Lung microvascular endothelial cell (primary cell): ENCODE results near the gene PYCARD. TPM values are rescaled to one million over a fixed set of nuclear protein-coding genes. Genes with fewer than 3 reads are reported as not detected.
A peak's percentile ranks its signal among the peaks of the same experiment; 100 is the strongest.
"Not testable (repeated sequence)": the region's sequence is repeated elsewhere in the genome, so short reads cannot be mapped to it uniquely, and the experiment has no call there.

Source experiments
- DNase-seq, 2 donors: peaks; one replicate each; pipeline versions ENCODE4 v3.0.0 to v3.0.0-alpha.2; 2010; ENCODE audit warnings: low read depth in 2 of 2
- total RNA-seq: library from RNA; depleted of rRNA; stranded (reverse); fragments of >200 nt; gene quantifications from 2 replicates; pipeline ENCODE4 v1.2.1, GENCODE V29; 2014

PYCARD gene
- total RNA-seq, 1 donor from 2014 or later = 48.8 TPM

- DNase-seq = peak; percentile 18 to 26
These were observed 13.0 kb upstream of the PYCARD start for GRCh38 chr16:31215287-31216162.

DNA sequence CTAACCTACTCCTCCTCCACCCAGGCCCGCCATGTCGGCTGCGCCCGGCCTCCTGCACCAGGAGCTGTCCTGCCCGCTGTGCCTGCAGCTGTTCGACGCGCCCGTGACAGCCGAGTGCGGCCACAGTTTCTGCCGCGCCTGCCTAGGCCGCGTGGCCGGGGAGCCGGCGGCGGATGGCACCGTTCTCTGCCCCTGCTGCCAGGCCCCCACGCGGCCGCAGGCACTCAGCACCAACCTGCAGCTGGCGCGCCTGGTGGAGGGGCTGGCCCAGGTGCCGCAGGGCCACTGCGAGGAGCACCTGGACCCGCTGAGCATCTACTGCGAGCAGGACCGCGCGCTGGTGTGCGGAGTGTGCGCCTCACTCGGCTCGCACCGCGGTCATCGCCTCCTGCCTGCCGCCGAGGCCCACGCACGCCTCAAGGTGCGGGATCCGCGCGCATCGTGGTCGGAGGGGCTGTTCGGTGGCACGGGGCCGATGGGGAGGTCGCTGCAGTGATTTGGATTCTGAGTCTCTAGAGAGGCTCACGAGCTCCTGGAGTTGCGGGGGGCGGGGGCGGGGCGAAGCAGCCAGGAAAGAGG is 12.2 kb upstream of the PYCARD start:
- DNase-seq = no peak

DNA sequence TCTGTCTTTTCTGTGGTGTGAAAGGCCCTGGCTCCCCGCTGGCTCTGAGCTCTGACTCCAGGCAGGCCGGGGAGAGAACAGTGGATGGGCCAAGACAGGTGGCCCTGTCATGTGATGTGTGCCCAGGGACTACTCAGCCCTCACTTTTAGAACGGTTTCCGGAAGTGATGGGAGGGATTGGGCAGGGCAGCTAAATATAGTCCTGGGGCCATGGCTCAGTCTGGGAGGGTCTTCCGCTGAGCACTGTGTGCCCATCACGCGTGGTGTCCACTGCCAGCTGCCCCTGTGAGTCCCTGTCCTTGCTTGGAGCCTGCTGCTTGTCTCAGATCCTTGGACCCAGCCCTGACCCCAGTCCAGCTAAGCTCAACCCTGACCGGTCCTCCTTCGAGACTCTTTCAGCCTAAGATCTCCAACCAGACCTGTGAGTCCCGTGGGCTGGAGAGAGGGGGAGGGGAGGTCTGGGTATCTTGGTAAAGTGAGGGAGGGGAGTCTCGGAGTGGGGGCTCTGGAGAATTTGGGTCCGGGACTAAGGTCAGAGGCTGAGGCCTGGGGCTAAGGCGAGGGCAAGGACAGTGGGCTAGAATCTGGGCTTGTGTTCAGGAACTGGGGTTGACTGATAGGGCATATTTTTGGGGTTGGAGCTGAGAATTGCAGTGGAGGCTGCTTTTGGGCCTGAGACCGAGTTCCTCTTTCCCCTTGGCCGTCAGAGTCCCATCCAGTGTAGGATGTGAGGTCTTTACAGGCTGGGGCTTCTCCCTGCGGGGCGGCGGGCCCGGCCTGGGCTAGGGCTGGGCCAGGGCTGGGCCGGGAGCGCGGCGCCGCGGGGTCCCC is 11.5 kb upstream of the PYCARD start, which contains the start of gene TRIM72:
Gene TRIM72 (plus strand): TSS at position 243 of the 831 bp plus-strand sequence. CDS start 620 bp downstream, outside the sequence.
- no peak for DNase-seq

DNA sequence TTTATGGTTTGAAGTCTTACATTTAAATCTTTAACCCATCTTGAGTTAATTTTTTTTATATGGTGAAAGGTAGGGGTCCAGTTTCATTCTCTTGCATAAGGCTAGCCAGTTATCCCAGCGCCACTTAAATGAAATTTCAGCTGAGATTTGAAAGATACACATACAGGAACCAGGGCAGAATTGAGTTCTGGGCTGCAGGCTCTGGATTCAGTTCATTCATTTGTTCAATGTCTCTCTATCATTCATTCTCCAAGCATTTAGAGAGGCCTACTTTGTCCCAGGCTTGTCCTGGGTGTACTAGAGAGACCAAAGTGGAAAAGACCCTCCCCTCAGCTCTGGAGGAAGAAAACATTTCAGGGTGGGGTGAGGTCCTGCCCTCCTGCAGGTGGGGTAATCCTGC is 10.8 kb upstream of the PYCARD start:
- no peak for DNase-seq

DNA sequence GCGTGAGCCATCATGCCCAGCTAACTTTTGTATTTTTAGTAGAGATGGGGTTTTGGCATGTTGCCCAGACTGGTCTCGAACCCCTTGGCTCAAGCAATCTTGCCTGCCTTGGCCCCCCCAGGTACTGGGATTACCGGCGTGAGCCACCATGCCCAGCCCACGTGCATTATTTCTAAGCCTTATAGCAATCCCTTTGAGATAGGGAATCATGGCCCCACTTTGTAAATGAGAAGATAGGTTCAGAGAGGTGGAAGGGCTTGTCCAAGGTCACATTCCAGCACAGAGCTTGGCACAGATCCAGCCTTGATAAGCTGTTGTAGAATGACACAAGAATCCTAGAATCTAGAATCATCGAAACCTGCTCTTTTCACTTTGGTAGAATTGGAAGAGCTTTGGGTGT is 4.2 kb upstream of the PYCARD start:
- DNase-seq = no peak

- DNase-seq = no peak
These were observed 2.5 kb upstream of the PYCARD start for GRCh38 chr16:31204871-31205666.

GRCh38 chr16:31201582-31202413 is 762 bp downstream of the PYCARD start:
- DNase-seq = peak in 1 of 2 donors; percentile 8

- DNase-seq = peak in 1 of 2 donors; percentile 10
These were observed 1.6 kb downstream of the PYCARD start for GRCh38 chr16:31200821-31201568.

DNA sequence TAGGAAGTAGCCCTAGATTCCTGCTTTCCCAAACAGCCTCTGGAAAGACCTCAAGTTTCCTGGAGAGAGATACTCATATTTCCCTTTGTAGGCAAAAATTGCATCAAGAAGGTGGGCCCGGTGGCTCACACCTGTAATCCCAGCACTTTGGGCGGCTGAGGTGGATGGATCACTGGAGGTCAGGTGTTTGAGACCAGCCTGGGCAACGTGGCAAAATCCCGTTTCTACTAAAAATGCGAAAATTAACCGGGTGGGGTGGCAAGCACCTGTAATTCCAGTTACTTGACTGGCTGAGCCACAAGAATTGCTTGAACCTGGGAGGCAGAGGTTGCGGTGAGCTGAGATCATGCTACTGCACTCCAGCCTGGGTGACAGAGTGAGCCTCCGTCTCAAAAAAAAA is 2.4 kb downstream of the PYCARD start:
- DNase-seq = not testable (repeated sequence)

GRCh38 chr16:31199430-31200041 is 3.0 kb downstream of the PYCARD start:
- DNase-seq = no peak

DNA sequence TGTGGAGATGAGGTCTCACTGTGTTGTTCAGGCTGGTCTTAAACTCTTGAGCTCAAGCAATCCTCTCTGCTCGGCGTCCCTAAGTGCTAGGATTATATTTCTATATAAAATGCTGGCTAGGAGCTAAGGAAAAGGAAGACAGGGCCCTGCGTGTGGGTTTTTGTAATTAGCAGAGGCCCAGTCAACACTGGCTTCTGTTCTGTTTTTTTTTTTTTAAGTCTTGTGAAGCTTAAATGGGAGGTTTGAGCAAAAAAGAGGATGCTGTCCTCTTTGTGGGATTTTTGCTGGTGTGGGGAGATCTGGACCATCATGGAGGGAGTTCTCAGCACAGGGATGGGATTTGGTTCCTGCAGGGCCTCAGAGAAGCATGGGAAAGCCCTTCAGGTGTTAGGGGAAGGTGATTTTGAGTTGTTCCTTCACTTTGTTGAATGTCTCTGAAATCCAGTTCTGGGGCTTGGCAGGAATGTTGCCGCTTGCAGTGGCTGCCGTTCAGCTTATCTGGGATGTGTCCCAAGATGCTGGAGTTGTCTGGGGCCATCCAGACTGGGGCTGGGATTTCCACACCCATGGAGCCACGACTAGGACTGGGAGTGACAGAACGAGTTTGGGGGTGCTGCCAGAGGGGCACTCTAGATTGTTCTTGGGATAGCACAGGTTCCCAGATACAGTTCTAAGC is 4.2 kb downstream of the PYCARD start:
- DNase-seq = no peak

DNA sequence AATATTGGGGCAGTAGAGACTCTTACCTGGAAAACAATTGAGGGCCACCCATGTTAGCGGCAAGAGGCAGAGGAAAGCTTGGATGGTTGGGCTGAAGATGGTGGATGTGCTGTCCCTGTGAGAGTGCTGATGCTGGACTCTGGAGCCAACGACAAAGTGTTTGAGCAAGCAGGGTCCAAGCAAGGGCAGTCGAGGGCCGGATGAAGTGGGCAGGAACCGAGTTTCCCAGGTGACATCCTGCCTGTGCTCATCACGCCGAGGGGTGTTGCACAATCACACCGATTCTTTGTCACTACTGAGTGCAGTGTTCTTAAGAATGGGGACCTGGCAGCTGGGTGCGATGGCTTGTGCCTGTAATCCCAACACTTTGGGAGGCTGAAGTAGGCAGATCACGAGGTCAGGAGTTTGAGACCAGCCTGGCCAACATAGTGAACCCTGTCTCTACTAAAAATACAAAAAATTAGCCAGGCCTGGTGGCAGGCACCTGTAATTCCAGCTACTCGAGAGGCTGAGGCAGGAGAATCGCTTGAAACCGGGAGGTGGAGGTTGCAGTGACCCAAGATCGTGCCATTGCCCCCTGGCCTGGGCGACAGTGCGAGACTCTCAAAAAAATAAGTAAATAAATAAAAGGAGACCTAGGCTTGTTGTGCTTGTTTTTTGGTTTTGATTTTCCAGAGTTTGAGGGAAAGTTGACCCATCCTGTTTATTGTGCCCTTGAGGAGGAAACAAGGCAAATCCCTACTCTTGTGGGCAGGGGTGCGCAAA is 6.1 kb downstream of the PYCARD start:
- DNase-seq = no peak

GRCh38 chr16:31195861-31196260 is 6.7 kb downstream of the PYCARD start:
- DNase-seq = not testable (repeated sequence)

- no peak for DNase-seq
These were observed 7.7 kb downstream of the PYCARD start for GRCh38 chr16:31194898-31195297.

GRCh38 chr16:31193874-31194273 is 8.7 kb downstream of the PYCARD start:
- DNase-seq = no peak

DNA sequence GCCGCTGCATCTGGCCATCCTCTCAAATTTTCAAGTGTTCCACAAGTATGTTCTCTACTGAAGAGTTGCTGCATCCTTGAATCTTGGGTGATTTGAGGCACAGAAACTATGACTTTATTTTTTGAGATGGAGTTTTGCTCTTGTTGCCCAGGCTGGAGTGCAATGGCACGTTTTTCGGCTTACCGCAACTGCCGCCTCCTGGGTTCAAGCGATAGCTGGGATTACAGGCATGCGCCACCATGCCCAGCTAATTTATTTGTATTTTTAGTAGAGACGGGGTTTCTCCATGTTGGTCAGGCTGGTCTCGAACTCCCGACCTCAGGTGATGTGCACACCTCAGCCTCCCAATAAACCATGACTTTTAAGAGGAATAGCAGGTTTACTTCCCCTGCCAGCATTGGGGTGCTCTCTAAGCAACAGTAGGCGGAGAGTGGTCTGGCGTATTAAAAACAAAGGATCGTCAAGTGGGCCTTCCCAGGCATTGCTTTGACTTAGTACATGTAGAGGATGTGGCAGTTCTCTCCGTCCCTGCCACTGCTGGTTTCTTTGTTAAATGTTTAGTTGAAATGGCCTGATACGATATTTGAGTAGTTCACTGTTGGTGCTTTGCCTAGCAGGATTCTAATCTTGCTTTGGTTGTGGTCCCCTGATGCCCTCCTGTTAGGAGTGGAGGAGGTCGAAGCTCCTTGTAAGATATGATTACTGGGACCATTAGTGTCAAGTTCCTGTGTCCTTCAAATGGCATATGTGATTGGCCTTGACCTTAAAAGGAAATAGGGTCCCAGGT is 9.5 kb downstream of the PYCARD start:
- DNase-seq = no peak
